ENCODE measurements around the gene PEF1. TPM values are rescaled to one million over a fixed set of nuclear protein-coding genes. Genes with fewer than 3 reads are reported as not detected.

The PEF1 gene
- total and polyA plus RNA-seq, 8 donors = 14.5 to 47.3 (median 20.2) TPM

GRCh38 chr1:31623365-31623764, 21.3 kb downstream of the PEF1 start:
- H3K27me3 ChIP-seq = no peaks in the 10 kb centered on the region
- no peak overlapping the region for H3K27ac ChIP-seq
- FAIRE-seq (no peak), DNase-seq (peak in 1 of 6 donors; percentile 62), ATAC-seq (no peak)
- intact Hi-C loops (cut with DNase I) = no loop called here
- no peaks in the 10 kb centered on the region for H3K36me3 ChIP-seq
- TF ChIP-seq CTCF (IDR thresholded peaks at IDR 0.05) = no peak
- no peak overlapping the region for H3K4me3 ChIP-seq
- no peaks in the 10 kb centered on the region for H3K9me3 ChIP-seq
- 94 to 95% methylated on average over 12 of the region's 12 CpGs for WGBS, 2 donors
- peaks cover 10 to 16% (median 16%) of the 10 kb centered on the region in 3 donors for H3K4me1 ChIP-seq

GRCh38 chr1:31621847-31622730, 22.6 kb downstream of the PEF1 start:
- no peak for TF ChIP-seq CTCF (IDR thresholded peaks at IDR 0.05)
- H3K27ac ChIP-seq = no peak overlapping the region
- WGBS, 2 donors = 79 to 80% methylated on average over 15 of the region's 15 CpGs

GRCh38 chr1:31621498-31621820, 23.2 kb downstream of the PEF1 start:
- FAIRE-seq = no peak
- no peaks in the 10 kb centered on the region for H3K36me3 ChIP-seq
- intact Hi-C loops (cut with DNase I) = no loop called here
- no peak overlapping the region for H3K4me3 ChIP-seq
- peak in 1 of 6 donors; percentile 50 for DNase-seq
- WGBS, 2 donors = 78 to 91% methylated on average over 5 of the region's 5 CpGs
- TF ChIP-seq CTCF (IDR thresholded peaks at IDR 0.05) = no peak
- peaks cover 0 to 3% (median 0%) of the 10 kb centered on the region in 3 donors for H3K4me1 ChIP-seq
- no peaks in the 10 kb centered on the region for H3K9me3 ChIP-seq
- H3K27me3 ChIP-seq = no peaks in the 10 kb centered on the region
- H3K27ac ChIP-seq = no peak overlapping the region
- no peak for ATAC-seq

More at GRCh38 chr1:31621847-31622730, 22.6 kb downstream of the PEF1 start:
- Histone ChIP-seq H3K9me3 (no peaks in the 10 kb centered on the region), H3K36me3 (no peaks in the 10 kb centered on the region), H3K27me3 (no peaks in the 10 kb centered on the region), H3K4me1 (peaks cover 0 to 8% (median 4%) of the 10 kb centered on the region in 3 donors), H3K4me3 (no peak overlapping the region)
- intact Hi-C loops (cut with DNase I) = no loop called here
- ATAC-seq = no peak
- FAIRE-seq = no peak
- no peak for DNase-seq

GRCh38 chr1:31620631-31621497, 23.8 kb downstream of the PEF1 start:
- Histone ChIP-seq H3K27ac (no peak overlapping the region), H3K4me1 (peaks cover 0 to 3% (median 0%) of the 10 kb centered on the region in 3 donors), H3K9me3 (no peaks in the 10 kb centered on the region), H3K4me3 (no peak overlapping the region), H3K27me3 (no peaks in the 10 kb centered on the region), H3K36me3 (no peaks in the 10 kb centered on the region)
- WGBS, 2 donors = 86 to 90% methylated on average over 20 of the region's 20 CpGs
- intact Hi-C loops (cut with DNase I) = no loop called here
- TF ChIP-seq CTCF (IDR thresholded peaks at IDR 0.05) = no peak
- no peak for FAIRE-seq
- no peak for ATAC-seq
- DNase-seq = peak in 1 of 6 donors; percentile 46

All from pancreas (tissue), 10 donors.